ENCODE results near the gene CALD1. TPM values are rescaled to one million over a fixed set of nuclear protein-coding genes. Genes with fewer than 3 reads are reported as not detected.
A peak's percentile ranks its signal among the peaks of the same experiment; 100 is the strongest.

Gene CALD1
- total RNA-seq, 2 experiments from 2014 or later: 0.33 TPM; not detected in 1

DNA sequence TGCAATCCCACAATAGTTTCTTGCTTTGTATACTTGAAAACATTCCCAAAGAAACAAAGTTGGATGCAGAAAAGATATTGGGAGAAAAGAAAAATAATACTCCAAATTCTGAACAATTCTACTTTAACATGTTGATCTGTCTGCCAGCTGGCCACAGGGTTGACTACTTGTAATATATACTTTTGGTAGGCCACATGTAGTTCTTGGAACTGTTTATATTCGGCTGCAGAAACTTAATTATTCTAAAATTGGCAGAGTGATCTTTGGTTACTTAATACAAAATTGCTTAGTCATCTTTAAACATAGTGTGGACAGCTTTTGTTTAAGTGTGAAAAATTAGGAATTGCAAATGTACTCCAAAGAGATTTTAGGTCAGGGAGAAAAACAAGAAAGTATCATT lies 76.0 kb downstream of the CALD1 start:
- H3K27ac Mint-ChIP-seq: peak overlapping the region; percentile 76
- H3K4me1 ChIP-seq (ENCODE audit: insufficient read depth, low read length): peaks cover 12% of the 10 kb centered on the region
- intact Hi-C loops (cut with DNase I, micrococcal nuclease): no loop called here
- DNase-seq (no peak), ATAC-seq (ENCODE audit: poor library complexity) (no peak)
- TF ChIP-seq, protein P1, sequence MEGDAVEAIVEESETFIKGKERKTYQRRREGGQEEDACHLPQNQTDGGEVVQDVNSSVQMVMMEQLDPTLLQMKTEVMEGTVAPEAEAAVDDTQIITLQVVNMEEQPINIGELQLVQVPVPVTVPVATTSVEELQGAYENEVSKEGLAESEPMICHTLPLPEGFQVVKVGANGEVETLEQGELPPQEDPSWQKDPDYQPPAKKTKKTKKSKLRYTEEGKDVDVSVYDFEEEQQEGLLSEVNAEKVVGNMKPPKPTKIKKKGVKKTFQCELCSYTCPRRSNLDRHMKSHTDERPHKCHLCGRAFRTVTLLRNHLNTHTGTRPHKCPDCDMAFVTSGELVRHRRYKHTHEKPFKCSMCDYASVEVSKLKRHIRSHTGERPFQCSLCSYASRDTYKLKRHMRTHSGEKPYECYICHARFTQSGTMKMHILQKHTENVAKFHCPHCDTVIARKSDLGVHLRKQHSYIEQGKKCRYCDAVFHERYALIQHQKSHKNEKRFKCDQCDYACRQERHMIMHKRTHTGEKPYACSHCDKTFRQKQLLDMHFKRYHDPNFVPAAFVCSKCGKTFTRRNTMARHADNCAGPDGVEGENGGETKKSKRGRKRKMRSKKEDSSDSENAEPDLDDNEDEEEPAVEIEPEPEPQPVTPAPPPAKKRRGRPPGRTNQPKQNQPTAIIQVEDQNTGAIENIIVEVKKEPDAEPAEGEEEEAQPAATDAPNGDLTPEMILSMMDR (IDR thresholded peaks at IDR 0.05): no peak
- H3K4me1 Mint-ChIP-seq (ENCODE audit: low read depth): peaks cover 34% of the 10 kb centered on the region
- H3K4me3 Mint-ChIP-seq: no peak overlapping the region
- no peaks in the 10 kb centered on the region for H3K36me3 ChIP-seq (ENCODE audit: insufficient read depth, low read length)
- H3K27me3 Mint-ChIP-seq: no peaks in the 10 kb centered on the region
- H3K36me3 Mint-ChIP-seq (ENCODE audit: low read depth): peaks cover 36% of the 10 kb centered on the region
- no peaks in the 10 kb centered on the region for H3K27me3 ChIP-seq (ENCODE audit: control insufficient read depth in 1 of 2, insufficient read depth in 2 of 2, low read length in 2 of 2)
- peaks cover 2% of the 10 kb centered on the region for H3K9me3 Mint-ChIP-seq
- no peak overlapping the region for H3K27ac ChIP-seq (ENCODE audit: low read depth in 1 of 2, low read length in 2 of 2)
- CTCF ChIA-PET: no interaction called here
- H3K4me3 ChIP-seq (ENCODE audit: low read length): no peak overlapping the region
- no peaks in the 10 kb centered on the region for H3K9me3 ChIP-seq (ENCODE audit: control insufficient read depth in 1 of 2, insufficient read depth in 1 of 2, low read length in 2 of 2)
- POLR2A ChIA-PET: interaction anchor here (1.5 to 1.9 kb wide), 2 partner anchors 10 to 209 kb away, joined by 6 to 12 read pairs; partner anchors contain the start of gene BPGM

DNA sequence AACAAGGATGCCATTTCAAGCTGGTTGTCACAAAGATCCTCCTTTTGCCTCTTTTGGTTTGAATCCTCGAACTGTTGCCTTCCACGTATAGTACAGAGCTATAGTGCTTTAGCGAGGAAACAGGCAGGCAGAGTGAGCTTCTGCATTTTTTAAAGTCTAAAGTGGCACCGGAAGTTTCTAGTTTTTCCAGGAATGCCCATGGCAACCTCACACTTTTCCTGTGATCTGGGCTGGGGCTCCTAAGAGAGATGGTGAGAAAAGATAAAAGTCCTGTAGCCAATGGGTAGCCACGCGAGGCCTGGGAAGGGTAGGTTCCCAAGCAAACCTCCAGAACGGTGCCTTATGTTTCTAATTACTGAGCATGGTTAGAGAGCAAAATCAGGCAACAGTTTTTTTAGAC lies 76.7 kb downstream of the CALD1 start:
- H3K9me3 ChIP-seq (ENCODE audit: control insufficient read depth in 1 of 2, insufficient read depth in 1 of 2, low read length in 2 of 2): no peaks in the 10 kb centered on the region
- Mint-ChIP-seq H3K9me3 (no peaks in the 10 kb centered on the region), H3K4me1 (ENCODE audit: low read depth) (peaks cover 30% of the 10 kb centered on the region), H3K27ac (peak overlapping the region; percentile 76), H3K27me3 (no peaks in the 10 kb centered on the region), H3K4me3 (peak overlapping the region; percentile 11), H3K36me3 (ENCODE audit: low read depth) (peaks cover 43% of the 10 kb centered on the region)
- H3K4me3 ChIP-seq (ENCODE audit: low read length): no peak overlapping the region
- H3K27me3 ChIP-seq (ENCODE audit: control insufficient read depth in 1 of 2, insufficient read depth in 2 of 2, low read length in 2 of 2): no peaks in the 10 kb centered on the region
- DNase-seq: no peak
- ATAC-seq (ENCODE audit: poor library complexity): no peak
- POLR2A ChIA-PET: interaction anchor here (1.1 to 1.9 kb wide), 3 partner anchors 9 to 210 kb away, joined by 3 to 12 read pairs (median 6); partner anchors contain the start of gene BPGM
- no peaks in the 10 kb centered on the region for H3K36me3 ChIP-seq (ENCODE audit: insufficient read depth, low read length)
- H3K4me1 ChIP-seq (ENCODE audit: insufficient read depth, low read length): peaks cover 12% of the 10 kb centered on the region
- no peak overlapping the region for H3K27ac ChIP-seq (ENCODE audit: low read depth in 1 of 2, low read length in 2 of 2)
- CTCF ChIA-PET: no interaction called here
- intact Hi-C loops (cut with DNase I, micrococcal nuclease): no loop called here
- TF ChIP-seq, protein P1 (IDR thresholded peaks at IDR 0.05): no peak

DNA sequence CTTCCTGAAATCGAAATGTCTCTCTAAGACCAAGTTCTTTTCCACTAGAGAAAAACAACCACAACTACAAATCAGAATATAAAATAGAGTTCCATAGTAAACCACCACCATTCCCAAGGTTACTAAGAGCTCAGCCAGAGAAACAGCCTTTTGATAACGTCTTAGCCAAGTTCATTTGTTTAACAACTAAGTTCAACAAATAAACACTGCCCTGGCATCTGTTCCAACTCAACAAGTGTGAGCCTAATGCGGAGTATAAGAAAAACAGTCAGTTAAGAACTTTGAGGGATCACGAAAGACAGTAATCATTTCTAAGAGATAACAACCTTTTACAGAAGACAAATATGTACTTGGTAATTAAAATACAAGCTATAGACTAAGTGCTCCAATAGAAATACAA lies 77.3 kb downstream of the CALD1 start:
- ChIA-PET POLR2A (interaction anchor here (1.1 to 1.9 kb wide), 3 partner anchors 8 to 211 kb away, joined by 3 to 12 read pairs (median 6); partner anchors contain the start of gene BPGM), CTCF (interaction anchor here (0.7 kb wide), 1 partner anchor 10 kb away, joined by 4 read pairs; no protein-coding TSS in a partner anchor)
- no peak overlapping the region for H3K4me3 Mint-ChIP-seq
- H3K4me1 ChIP-seq (ENCODE audit: insufficient read depth, low read length): peaks cover 12% of the 10 kb centered on the region
- no peaks in the 10 kb centered on the region for H3K9me3 Mint-ChIP-seq
- ATAC-seq (ENCODE audit: poor library complexity) (no peak), DNase-seq (no peak)
- intact Hi-C loops (cut with DNase I, micrococcal nuclease): no loop called here
- H3K27me3 Mint-ChIP-seq: no peaks in the 10 kb centered on the region
- no peaks in the 10 kb centered on the region for H3K9me3 ChIP-seq (ENCODE audit: control insufficient read depth in 1 of 2, insufficient read depth in 1 of 2, low read length in 2 of 2)
- peaks cover 29% of the 10 kb centered on the region for H3K4me1 Mint-ChIP-seq (ENCODE audit: low read depth)
- H3K27ac ChIP-seq (ENCODE audit: low read depth in 1 of 2, low read length in 2 of 2): no peak overlapping the region
- no peak overlapping the region for H3K4me3 ChIP-seq (ENCODE audit: low read length)
- peak overlapping the region; percentile 76 for H3K27ac Mint-ChIP-seq
- peaks cover 49% of the 10 kb centered on the region for H3K36me3 Mint-ChIP-seq (ENCODE audit: low read depth)
- H3K36me3 ChIP-seq (ENCODE audit: insufficient read depth, low read length): no peaks in the 10 kb centered on the region
- no peaks in the 10 kb centered on the region for H3K27me3 ChIP-seq (ENCODE audit: control insufficient read depth in 1 of 2, insufficient read depth in 2 of 2, low read length in 2 of 2)
- TF ChIP-seq, protein P1 (IDR thresholded peaks at IDR 0.05): no peak
